ENCODE data around the gene PDE7B. TPM values are rescaled to one million over a fixed set of nuclear protein-coding genes. Genes with fewer than 3 reads are reported as not detected.
"Not testable (repeated sequence)": the region's sequence is repeated elsewhere in the genome, so short reads cannot be mapped to it uniquely, and the experiment has no call there.

Gene PDE7B
- total RNA-seq, 1 experiment from 2014 or later: not detected

DNA sequence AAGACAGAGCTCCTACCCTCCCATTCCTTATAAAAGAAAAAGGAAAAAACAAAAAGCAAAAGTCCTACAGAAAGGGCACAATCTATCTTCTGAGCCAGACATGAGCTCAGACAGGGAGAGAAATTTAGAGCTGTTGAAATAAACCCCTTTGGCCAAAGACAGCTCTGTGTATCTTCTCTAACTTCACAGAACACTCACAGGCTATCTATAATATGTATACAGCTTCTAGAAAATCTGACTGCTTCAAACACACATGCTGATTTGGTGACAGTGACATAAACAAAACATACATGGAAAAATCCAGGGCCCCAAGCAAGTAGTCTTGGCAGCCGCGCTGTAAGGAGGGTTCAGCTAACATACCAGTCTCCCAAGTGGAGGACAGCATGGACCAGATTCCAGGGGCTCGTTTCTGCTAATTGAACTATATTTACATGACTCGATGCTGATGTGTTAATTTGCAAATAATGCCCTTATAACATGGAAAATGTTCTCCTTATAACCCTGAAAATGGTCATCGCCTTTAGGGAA, 361.6 kb downstream of the PDE7B start:
- ATAC-seq: no peak
- POLR2A ChIA-PET (ENCODE audit: unreplicated experiment): no interaction called here
- no peak for TF ChIP-seq EZH2phosphoT487 (IDR thresholded peaks at IDR 0.05; ENCODE audit: borderline replicate concordance, low read length)
- TF ChIP-seq, protein P1, sequence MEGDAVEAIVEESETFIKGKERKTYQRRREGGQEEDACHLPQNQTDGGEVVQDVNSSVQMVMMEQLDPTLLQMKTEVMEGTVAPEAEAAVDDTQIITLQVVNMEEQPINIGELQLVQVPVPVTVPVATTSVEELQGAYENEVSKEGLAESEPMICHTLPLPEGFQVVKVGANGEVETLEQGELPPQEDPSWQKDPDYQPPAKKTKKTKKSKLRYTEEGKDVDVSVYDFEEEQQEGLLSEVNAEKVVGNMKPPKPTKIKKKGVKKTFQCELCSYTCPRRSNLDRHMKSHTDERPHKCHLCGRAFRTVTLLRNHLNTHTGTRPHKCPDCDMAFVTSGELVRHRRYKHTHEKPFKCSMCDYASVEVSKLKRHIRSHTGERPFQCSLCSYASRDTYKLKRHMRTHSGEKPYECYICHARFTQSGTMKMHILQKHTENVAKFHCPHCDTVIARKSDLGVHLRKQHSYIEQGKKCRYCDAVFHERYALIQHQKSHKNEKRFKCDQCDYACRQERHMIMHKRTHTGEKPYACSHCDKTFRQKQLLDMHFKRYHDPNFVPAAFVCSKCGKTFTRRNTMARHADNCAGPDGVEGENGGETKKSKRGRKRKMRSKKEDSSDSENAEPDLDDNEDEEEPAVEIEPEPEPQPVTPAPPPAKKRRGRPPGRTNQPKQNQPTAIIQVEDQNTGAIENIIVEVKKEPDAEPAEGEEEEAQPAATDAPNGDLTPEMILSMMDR (conservative IDR thresholded peaks at IDR 0.05; ENCODE audit: low read depth, low read length): no peak
- TF ChIP-seq EZH2 (IDR thresholded peaks at IDR 0.05; ENCODE audit: low read length, unreplicated experiment): no peak

DNA sequence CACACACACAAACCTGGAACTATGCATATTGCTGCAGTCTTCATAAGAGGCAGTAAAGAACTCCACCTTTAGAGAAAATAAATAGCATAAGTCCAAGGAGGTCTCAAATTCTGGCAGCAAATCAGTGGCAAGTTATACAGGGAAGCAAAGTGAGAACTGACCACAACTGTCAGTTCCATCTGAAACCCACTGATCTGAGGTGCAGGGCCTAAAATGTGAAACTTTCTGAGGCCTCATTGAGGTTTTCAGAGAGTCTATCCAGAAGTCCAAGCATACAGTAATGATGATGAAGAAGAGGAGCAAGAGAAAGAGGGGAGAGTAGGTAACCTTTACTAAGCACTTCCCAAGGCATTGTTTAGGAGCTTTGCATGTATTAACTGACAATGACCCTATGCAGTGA, 362.4 kb downstream of the PDE7B start:
- no peak overlapping the region for H3K4me2 ChIP-seq (ENCODE audit: low read length)
- H3K27ac ChIP-seq (ENCODE audit: low read length): no peak overlapping the region
- H2AFZ ChIP-seq (ENCODE audit: low read length): no peak overlapping the region
- DNase-seq (no peak), ATAC-seq (no peak)
- H3K9me3 ChIP-seq (ENCODE audit: low read length): no peaks in the 10 kb centered on the region
- intact Hi-C loops (cut with micrococcal nuclease): no loop called here
- TF ChIP-seq EZH2 (IDR thresholded peaks at IDR 0.05; ENCODE audit: low read length, unreplicated experiment): no peak
- TF ChIP-seq EZH2phosphoT487 (IDR thresholded peaks at IDR 0.05; ENCODE audit: borderline replicate concordance, low read length): no peak
- TF ChIP-seq, protein P1 (conservative IDR thresholded peaks at IDR 0.05; ENCODE audit: low read depth, low read length): no peak
- H4K20me1 ChIP-seq (ENCODE audit: low read length): no peaks in the 10 kb centered on the region
- H3F3A ChIP-seq (ENCODE audit: low read length, unreplicated experiment): no peaks in the 10 kb centered on the region
- H3K4me3 ChIP-seq (ENCODE audit: low read length): no peak overlapping the region
- no peak overlapping the region for H3K9ac ChIP-seq (ENCODE audit: low read length)
- no peaks in the 10 kb centered on the region for H3K36me3 ChIP-seq (ENCODE audit: low read depth, low read length)
- BruUV-seq (replicated peaks): no TSS peak
- ChIA-PET POLR2A (ENCODE audit: unreplicated experiment) (no interaction called here), CTCF (no interaction called here)
- no peaks in the 10 kb centered on the region for H3K79me2 ChIP-seq (ENCODE audit: low read length)
- no peaks in the 10 kb centered on the region for H3K27me3 ChIP-seq (ENCODE audit: low read length)
- no peaks in the 10 kb centered on the region for H3K4me1 ChIP-seq (ENCODE audit: insufficient read depth, low read length)
- no peaks in the 10 kb centered on the region for H3K9me2 ChIP-seq (replicated peaks; ENCODE audit: low read length)

More for the DNA sequence above, 361.6 kb downstream of the PDE7B start:
- no peaks in the 10 kb centered on the region for H3K79me2 ChIP-seq (ENCODE audit: low read length)
- no TSS peak for BruUV-seq (replicated peaks)
- H3K4me1 ChIP-seq (ENCODE audit: insufficient read depth, low read length): no peaks in the 10 kb centered on the region
- H3K9ac ChIP-seq (ENCODE audit: low read length): no peak overlapping the region
- no peaks in the 10 kb centered on the region for H3F3A ChIP-seq (ENCODE audit: low read length, unreplicated experiment)
- no peak for DNase-seq
- CTCF ChIA-PET: no interaction called here
- H3K27ac ChIP-seq (ENCODE audit: low read length): no peak overlapping the region
- H3K36me3 ChIP-seq (ENCODE audit: low read depth, low read length): no peaks in the 10 kb centered on the region
- no peaks in the 10 kb centered on the region for H3K27me3 ChIP-seq (ENCODE audit: low read length)
- no peak overlapping the region for H3K4me2 ChIP-seq (ENCODE audit: low read length)
- H3K9me2 ChIP-seq (replicated peaks; ENCODE audit: low read length): no peaks in the 10 kb centered on the region
- H3K4me3 ChIP-seq (ENCODE audit: low read length): no peak overlapping the region
- no peak overlapping the region for H2AFZ ChIP-seq (ENCODE audit: low read length)
- intact Hi-C loops (cut with micrococcal nuclease): no loop called here
- no peaks in the 10 kb centered on the region for H3K9me3 ChIP-seq (ENCODE audit: low read length)
- no peaks in the 10 kb centered on the region for H4K20me1 ChIP-seq (ENCODE audit: low read length)

DNA sequence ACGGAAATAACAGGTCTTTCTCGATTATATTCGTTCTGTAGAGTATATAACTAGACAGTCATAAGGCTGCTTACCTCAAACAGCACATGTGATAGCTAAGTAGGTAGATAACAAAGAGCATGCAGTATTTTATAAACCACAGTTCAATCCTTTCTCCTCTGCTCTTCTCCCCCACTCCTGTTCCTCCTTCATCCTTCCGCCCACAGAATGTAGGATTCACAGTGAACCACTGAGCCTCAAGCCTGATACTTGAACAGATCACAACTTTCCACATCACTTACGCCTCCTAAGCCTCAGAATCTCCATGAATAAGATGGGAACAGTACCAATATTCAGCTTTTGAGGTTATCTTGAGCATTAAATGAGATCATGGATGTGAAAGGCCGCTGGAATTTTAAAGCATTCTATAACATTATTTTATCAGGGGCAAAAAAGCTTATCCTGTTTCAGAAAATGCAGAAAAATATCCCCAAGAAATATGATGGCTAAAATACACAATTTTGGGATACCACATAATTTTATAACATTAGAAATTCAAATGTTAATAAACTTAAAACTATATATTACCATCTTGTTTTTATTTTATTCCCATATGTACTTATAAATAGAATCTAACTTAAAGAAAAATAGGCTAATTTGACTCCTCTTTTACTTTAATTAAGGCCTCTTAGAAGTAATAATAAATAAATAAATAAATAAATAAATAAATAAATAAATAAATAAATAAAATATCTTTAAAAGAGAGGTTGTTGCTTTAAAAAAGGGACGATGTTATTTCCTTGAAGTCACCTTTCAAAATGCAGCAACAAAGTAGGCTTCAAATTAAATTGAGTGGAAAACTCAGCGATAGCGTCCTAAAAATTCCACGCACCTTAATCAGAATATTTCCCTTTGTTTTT, 365.3 kb downstream of the PDE7B start:
- ChIA-PET CTCF (no interaction called here), POLR2A (ENCODE audit: unreplicated experiment) (no interaction called here)
- H3K27ac ChIP-seq (ENCODE audit: low read length): no peak overlapping the region
- H3K4me1 ChIP-seq (ENCODE audit: insufficient read depth, low read length): no peaks in the 10 kb centered on the region
- H3K4me2 ChIP-seq (ENCODE audit: low read length): no peak overlapping the region
- H3K27me3 ChIP-seq (ENCODE audit: low read length): no peaks in the 10 kb centered on the region
- no peaks in the 10 kb centered on the region for H3K36me3 ChIP-seq (ENCODE audit: low read depth, low read length)
- no peak for DNase-seq
- TF ChIP-seq EZH2phosphoT487 (IDR thresholded peaks at IDR 0.05; ENCODE audit: borderline replicate concordance, low read length) (no peak), EZH2 (IDR thresholded peaks at IDR 0.05; ENCODE audit: low read length, unreplicated experiment) (no peak)
- TF ChIP-seq, protein P1 (conservative IDR thresholded peaks at IDR 0.05; ENCODE audit: low read depth, low read length): no peak
- BruUV-seq (replicated peaks): no TSS peak
- ATAC-seq: no peak
- H3K4me3 ChIP-seq (ENCODE audit: low read length): no peak overlapping the region
- no peak overlapping the region for H2AFZ ChIP-seq (ENCODE audit: low read length)
- no peaks in the 10 kb centered on the region for H3K9me2 ChIP-seq (replicated peaks; ENCODE audit: low read length)
- no peaks in the 10 kb centered on the region for H4K20me1 ChIP-seq (ENCODE audit: low read length)
- no peak overlapping the region for H3K9ac ChIP-seq (ENCODE audit: low read length)
- intact Hi-C loops (cut with micrococcal nuclease): no loop called here
- H3F3A ChIP-seq (ENCODE audit: low read length, unreplicated experiment): no peaks in the 10 kb centered on the region
- H3K79me2 ChIP-seq (ENCODE audit: low read length): no peaks in the 10 kb centered on the region
- no peaks in the 10 kb centered on the region for H3K9me3 ChIP-seq (ENCODE audit: low read length)

DNA sequence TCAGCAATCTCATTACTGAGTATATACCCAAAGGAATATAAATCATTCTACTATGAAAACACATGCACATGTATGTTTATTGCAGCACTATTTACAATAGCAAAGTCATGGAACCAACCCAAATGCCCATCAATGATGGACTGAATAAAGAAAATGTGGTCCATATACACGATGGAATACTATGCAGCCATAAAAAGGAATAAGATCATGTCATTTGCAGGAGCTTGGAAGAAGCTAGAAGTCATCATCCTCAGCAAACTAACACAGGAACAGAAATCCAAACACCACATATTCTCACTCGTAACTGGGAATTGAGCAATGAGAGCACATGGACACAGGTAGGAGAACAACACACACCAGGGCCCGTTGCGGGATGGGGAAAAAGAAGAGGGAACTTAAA, 373.5 kb downstream of the PDE7B start:
- H3F3A ChIP-seq (ENCODE audit: low read length, unreplicated experiment); H4K20me1 ChIP-seq (ENCODE audit: low read length); H3K4me3 ChIP-seq (ENCODE audit: low read length); H3K27ac ChIP-seq (ENCODE audit: low read length); POLR2A ChIA-PET (ENCODE audit: unreplicated experiment); H3K4me2 ChIP-seq (ENCODE audit: low read length); H3K27me3 ChIP-seq (ENCODE audit: low read length); H3K79me2 ChIP-seq (ENCODE audit: low read length); H3K9me2 ChIP-seq (replicated peaks; ENCODE audit: low read length); H3K4me1 ChIP-seq (ENCODE audit: insufficient read depth, low read length); H3K36me3 ChIP-seq (ENCODE audit: low read depth, low read length); H3K9me3 ChIP-seq (ENCODE audit: low read length); ATAC-seq; DNase-seq; H3K9ac ChIP-seq (ENCODE audit: low read length); H2AFZ ChIP-seq (ENCODE audit: low read length); CTCF ChIA-PET: not testable (repeated sequence)
- BruUV-seq (replicated peaks): TSS peak; percentile 33
- intact Hi-C loops (cut with micrococcal nuclease): loop anchor here (10.0 kb wide), 1 partner anchor 290 kb away; no protein-coding TSS in a partner anchor
